HL-60 (cell line): Measurements from ENCODE around the gene HELT.

Experiments
- CTCF ChIP-seq: IDR thresholded peaks from one replicate; pipeline ENCODE4 v1.5.1; 2011; ENCODE audit warnings: low read length, control low read depth, inconsistent platforms; ENCODE audit not compliant: insufficient read depth
- GABPA ChIP-seq: IDR thresholded peaks from 2 replicates; pipeline ENCODE4 v1.6.1; 2012; ENCODE audit warnings: low read depth
- POLR2AphosphoS5 ChIP-seq: IDR thresholded peaks from 2 replicates; pipeline ENCODE4 v1.6.1; 2012; ENCODE audit warnings: low read depth

GRCh38 chr4:185062606-185063005, 44.3 kb downstream of the HELT start:
- TF ChIP-seq CTCF (no peak), POLR2AphosphoS5 (no peak), GABPA (no peak)
